Loucy (cell line): ENCODE results near the gene ZNF83.

Source experiments
- CTCF ChIP-seq: fragments of 200-600 bp; sonication (generic); conservative IDR thresholded peaks from 2 replicates; pipeline ENCODE4 v1.5.1; 2014; ENCODE audit warnings: mild to moderate bottlenecking, antibody characterized with exemption, low read length
- EZH2phosphoT487 ChIP-seq: fragments of 200-600 bp; IDR thresholded peaks from 2 replicates; pipeline ENCODE4 v1.6.1; 2018; ENCODE audit warnings: antibody characterized with exemption, mild to moderate bottlenecking, moderate library complexity, borderline replicate concordance

GRCh38 chr19:52666506-52666905 is 28.4 kb upstream of the ZNF83 start:
- TF ChIP-seq CTCF (no peak), EZH2phosphoT487 (no peak)
